H9 (cell line): Measurements from ENCODE around the gene FAM107A. TPM values are rescaled to one million over a fixed set of nuclear protein-coding genes. Genes with fewer than 3 reads are reported as not detected.

Source experiments
- DNase-seq: peaks from one replicate; pipeline ENCODE4 v3.0.0-alpha.2; 2017
- H2AFZ ChIP-seq: one replicate; pipeline ENCODE4 v1.6.1; 2013; ENCODE audit warnings: mild to moderate bottlenecking, low read length, control low read depth, moderate library complexity
- H2AK5ac ChIP-seq: 2 replicates; pipeline ENCODE4 v1.6.1; 2013; ENCODE audit warnings: low read length, control low read depth, mixed read lengths; ENCODE audit not compliant: insufficient read length
- H2BK120ac ChIP-seq: one replicate; pipeline ENCODE4 v1.6.1; 2013; ENCODE audit warnings: low read depth, mild to moderate bottlenecking, low read length, control low read depth, inconsistent platforms; ENCODE audit not compliant: poor library complexity, severe bottlenecking
- H2BK12ac ChIP-seq: 2 replicates; pipeline ENCODE4 v1.6.1; 2013; ENCODE audit warnings: low read length, control low read depth, mixed read lengths, low read depth; ENCODE audit not compliant: insufficient read length
- H2BK15ac ChIP-seq: 2 replicates; pipeline ENCODE4 v1.6.1; 2013; ENCODE audit warnings: low read depth, low read length, control low read depth
- H2BK20ac ChIP-seq: one replicate; pipeline ENCODE4 v1.6.1; 2013; ENCODE audit warnings: low read depth, mild to moderate bottlenecking, low read length, control low read depth, inconsistent platforms; ENCODE audit not compliant: poor library complexity, severe bottlenecking
- H2BK5ac ChIP-seq: 2 replicates; pipeline ENCODE4 v1.6.1; 2013; ENCODE audit warnings: low read length, control low read depth, mixed read lengths; ENCODE audit not compliant: insufficient read length
- H3K14ac ChIP-seq: 2 replicates; pipeline ENCODE4 v1.6.1; 2013; ENCODE audit warnings: low read length, control low read depth; ENCODE audit not compliant: insufficient read depth
- H3K18ac ChIP-seq: 2 replicates; pipeline ENCODE4 v1.6.1; 2013; ENCODE audit warnings: low read depth, mild to moderate bottlenecking, mixed read lengths, low read length, control low read depth; ENCODE audit not compliant: insufficient read length
- H3K23ac ChIP-seq: 2 replicates; pipeline ENCODE4 v1.6.1; 2013; ENCODE audit warnings: low read length, control low read depth, mixed read lengths, low read depth; ENCODE audit not compliant: insufficient read length
- H3K23me2 ChIP-seq: 2 replicates; pipeline ENCODE4 v1.6.1; 2013; ENCODE audit warnings: low read depth, mild to moderate bottlenecking, mixed read lengths, low read length, control low read depth; ENCODE audit not compliant: insufficient read length, poor library complexity, severe bottlenecking
- H3K27ac ChIP-seq: 2 replicates; pipeline ENCODE4 v1.5.1; 2013; ENCODE audit warnings: low read length, control low read depth, mixed read lengths, low read depth; ENCODE audit not compliant: insufficient read length
- H3K27me3 ChIP-seq: 2 replicates; pipeline ENCODE4 v1.6.1; 2013; ENCODE audit warnings: low read length, control low read depth, inconsistent platforms; ENCODE audit not compliant: insufficient read depth
- H3K4ac ChIP-seq: 2 replicates; pipeline ENCODE4 v1.6.1; 2013; ENCODE audit warnings: low read depth, mild to moderate bottlenecking, control low read depth, inconsistent platforms, low read length, moderate library complexity
- H3K4me1 ChIP-seq: 2 replicates; pipeline ENCODE4 v1.6.1; 2013; ENCODE audit warnings: low read length, control low read depth, inconsistent platforms; ENCODE audit not compliant: insufficient read depth
- H3K4me2 ChIP-seq: 2 replicates; pipeline ENCODE4 v1.6.1; 2013; ENCODE audit warnings: low read length, control low read depth, mixed read lengths; ENCODE audit not compliant: insufficient read length, insufficient read depth
- H3K56ac ChIP-seq: 2 replicates; pipeline ENCODE4 v1.6.1; 2013; ENCODE audit warnings: low read depth, mild to moderate bottlenecking, mixed read lengths, low read length, control low read depth; ENCODE audit not compliant: insufficient read length
- H3K79me1 ChIP-seq: 2 replicates; pipeline ENCODE4 v1.6.1; 2013; ENCODE audit warnings: low read depth, mild to moderate bottlenecking, moderate library complexity, low read length, control low read depth, inconsistent platforms; ENCODE audit not compliant: insufficient read depth, poor library complexity, severe bottlenecking
- H3K79me2 ChIP-seq: 2 replicates; pipeline ENCODE4 v1.6.1; 2013; ENCODE audit warnings: low read length, control low read depth, inconsistent platforms; ENCODE audit not compliant: insufficient read depth
- H3K9ac ChIP-seq: 2 replicates; pipeline ENCODE4 v1.6.1; 2013; ENCODE audit warnings: low read length, control low read depth, mixed read lengths; ENCODE audit not compliant: insufficient read length; ENCODE audit errors: extremely low read depth
- H3K9me3 ChIP-seq: one replicate; pipeline ENCODE4 v1.6.1; 2013; ENCODE audit warnings: low read depth, low read length, inconsistent platforms; ENCODE audit not compliant: control insufficient read depth
- H3T11ph ChIP-seq: one replicate; pipeline ENCODE4 v1.6.1; 2013; ENCODE audit warnings: mild to moderate bottlenecking, low read length, control low read depth, inconsistent platforms
- H4K20me1 ChIP-seq: one replicate; pipeline ENCODE4 v1.6.1; 2013; ENCODE audit not compliant: control insufficient read depth, insufficient read length, insufficient read depth
- H4K5ac ChIP-seq: 2 replicates; pipeline ENCODE4 v1.6.1; 2013; ENCODE audit warnings: low read depth, mild to moderate bottlenecking, mixed read lengths, low read length, control low read depth; ENCODE audit not compliant: insufficient read length
- H4K8ac ChIP-seq: replicated peaks from 2 replicates; pipeline ENCODE4 v1.6.1; 2013; ENCODE audit warnings: low read length, control low read depth, mixed read lengths, low read depth; ENCODE audit not compliant: insufficient read length
- H4K91ac ChIP-seq: 2 replicates; pipeline ENCODE4 v1.6.1; 2013; ENCODE audit warnings: low read depth, mild to moderate bottlenecking, moderate library complexity, mixed read lengths, low read length, control low read depth; ENCODE audit not compliant: insufficient read length
- H3K27ac Mint-ChIP-seq, 3 experiments: 2 replicates in 2 of 3; 3 replicates in 1 of 3; pipeline ENCODE4 v1.8.0; 2020 to 2021; ENCODE audit warnings: mixed read lengths in 3 of 3, mild to moderate bottlenecking in 1 of 3, moderate library complexity in 1 of 3
- H3K27me3 Mint-ChIP-seq: 2 replicates; pipeline ENCODE4 v1.8.0; 2021; ENCODE audit warnings: low read depth, mild to moderate bottlenecking, moderate library complexity, mixed read lengths
- H3K36me3 Mint-ChIP-seq, 3 experiments: 2 replicates in 2 of 3; 3 replicates in 1 of 3; pipeline ENCODE4 v1.8.0; 2020 to 2021; ENCODE audit warnings: low read depth in 3 of 3, mixed read lengths in 3 of 3; ENCODE audit not compliant: insufficient read depth in 1 of 3
- H3K4me1 Mint-ChIP-seq, 2 experiments: 2 replicates each; pipeline ENCODE4 v1.8.0; 2020; ENCODE audit warnings: mixed read lengths in 2 of 2
- H3K4me3 Mint-ChIP-seq, 2 experiments: 2 replicates in 1 of 2; 3 replicates in 1 of 2; pipeline ENCODE4 v1.8.0; 2020 to 2021; ENCODE audit warnings: mild to moderate bottlenecking in 2 of 2, mixed read lengths in 2 of 2, moderate library complexity in 1 of 2
- H3K9me3 Mint-ChIP-seq, 2 experiments: 2 replicates in 1 of 2; 3 replicates in 1 of 2; pipeline ENCODE4 v1.8.0; 2020; ENCODE audit warnings: mild to moderate bottlenecking in 2 of 2, mixed read lengths in 2 of 2, moderate library complexity in 1 of 2
- WGBS: extraction: QIAGEN DNeasy Blood & Tissue Kit; methylation state at CpG from one replicate; pipeline ENCODE4 v1.1.7; 2013; ENCODE audit warnings: missing lambda C conversion rate, low lambda C conversion rate, mixed read lengths; ENCODE audit not compliant: insufficient read length; ENCODE audit errors: extremely low coverage; 5-methylcytosine and 5-hydroxymethylcytosine counted together
- total RNA-seq: library from RNA; stranded (reverse); gene quantifications from 2 replicates; pipeline ENCODE4 v1.2.1, GENCODE V29; 2021
- TF ChIP-seq, protein P1 (sequence below): fragments of 200-600 bp; sonication (generic); conservative IDR thresholded peaks from 3 replicates; pipeline ENCODE4 v1.8.0; 2021; ENCODE audit warnings: antibody characterized with exemption, mild to moderate bottlenecking

The FAM107A gene
- total RNA-seq, 1 experiment from 2014 or later = 0.11 TPM

DNA sequence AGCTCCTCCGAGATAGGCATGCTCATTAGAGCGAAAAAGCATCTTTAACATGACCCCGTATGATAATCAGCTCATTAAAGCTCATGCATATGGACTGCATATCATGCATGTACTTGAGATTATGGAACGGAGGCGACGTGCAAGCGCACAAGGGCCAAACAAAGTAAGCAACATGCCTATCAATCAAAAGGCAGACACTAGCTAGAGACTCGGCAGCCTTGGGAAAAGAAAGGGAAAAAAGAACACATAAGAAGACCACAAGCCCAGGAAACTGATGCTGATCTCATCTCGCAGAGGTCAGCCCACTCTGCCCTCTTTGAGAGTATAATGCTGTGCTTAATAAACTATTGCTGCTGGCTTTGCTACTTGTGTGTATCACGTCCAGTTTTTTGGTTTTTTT is 37.6 kb downstream of the FAM107A start:
- H3K4me3 Mint-ChIP-seq = no peak overlapping the region

More for the DNA sequence above, 37.6 kb downstream of the FAM107A start:
- Mint-ChIP-seq H3K36me3 (no peaks in the 10 kb centered on the region), H3K27ac (no peak overlapping the region), H3K27me3 (no peaks in the 10 kb centered on the region; the same call in 1 of the 2 replicates), H3K4me1 (peaks cover 6 to 16% of the 10 kb centered on the region in 2 experiments; a peak in 3 of 4 replicates), H3K9me3 (no peaks in the 10 kb centered on the region)
- TF ChIP-seq, protein P1, sequence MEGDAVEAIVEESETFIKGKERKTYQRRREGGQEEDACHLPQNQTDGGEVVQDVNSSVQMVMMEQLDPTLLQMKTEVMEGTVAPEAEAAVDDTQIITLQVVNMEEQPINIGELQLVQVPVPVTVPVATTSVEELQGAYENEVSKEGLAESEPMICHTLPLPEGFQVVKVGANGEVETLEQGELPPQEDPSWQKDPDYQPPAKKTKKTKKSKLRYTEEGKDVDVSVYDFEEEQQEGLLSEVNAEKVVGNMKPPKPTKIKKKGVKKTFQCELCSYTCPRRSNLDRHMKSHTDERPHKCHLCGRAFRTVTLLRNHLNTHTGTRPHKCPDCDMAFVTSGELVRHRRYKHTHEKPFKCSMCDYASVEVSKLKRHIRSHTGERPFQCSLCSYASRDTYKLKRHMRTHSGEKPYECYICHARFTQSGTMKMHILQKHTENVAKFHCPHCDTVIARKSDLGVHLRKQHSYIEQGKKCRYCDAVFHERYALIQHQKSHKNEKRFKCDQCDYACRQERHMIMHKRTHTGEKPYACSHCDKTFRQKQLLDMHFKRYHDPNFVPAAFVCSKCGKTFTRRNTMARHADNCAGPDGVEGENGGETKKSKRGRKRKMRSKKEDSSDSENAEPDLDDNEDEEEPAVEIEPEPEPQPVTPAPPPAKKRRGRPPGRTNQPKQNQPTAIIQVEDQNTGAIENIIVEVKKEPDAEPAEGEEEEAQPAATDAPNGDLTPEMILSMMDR = no peak
- Histone ChIP-seq H3K27me3 (no peaks in the 10 kb centered on the region), H4K91ac (no peak overlapping the region), H3K23me2 (no peaks in the 10 kb centered on the region), H3K9ac (no peak overlapping the region), H2AK5ac (no peak overlapping the region), H4K8ac (no peak overlapping the region), H2BK5ac (no peak overlapping the region), H3K27ac (no peak overlapping the region), H4K20me1 (no peaks in the 10 kb centered on the region), H2AFZ (no peak overlapping the region), H3K4me1 (no peaks in the 10 kb centered on the region), H2BK15ac (no peak overlapping the region), H3K4ac (no peak overlapping the region), H3K56ac (no peak overlapping the region), H3K18ac (no peak overlapping the region), H2BK12ac (no peak overlapping the region), H3T11ph (no peak overlapping the region), H3K79me1 (no peaks in the 10 kb centered on the region), H2BK120ac (no peak overlapping the region), H4K5ac (no peak overlapping the region), H3K79me2 (no peaks in the 10 kb centered on the region), H3K23ac (no peak overlapping the region), H3K4me2 (no peak overlapping the region), H3K9me3 (no peaks in the 10 kb centered on the region), H3K14ac (no peak overlapping the region), H2BK20ac (no peak overlapping the region)
- no CpG with 5 or more reads among the region's 10 CpGs for WGBS
- DNase-seq = peak; percentile 4
